Measurements from ENCODE around the gene ZBTB16. TPM values are rescaled to one million over a fixed set of nuclear protein-coding genes. Genes with fewer than 3 reads are reported as not detected.

Gene ZBTB16
- total and polyA plus RNA-seq, 2 of the 13 experiments (the other 11 are each of a cell fraction or from before 2014, with no cell fraction given): not detected

- TF ChIP-seq RCOR2 (CRISPR knock-in tag; IDR thresholded peaks at IDR 0.05) (no peak), HDAC1 (CRISPR knock-in tag; IDR thresholded peaks at IDR 0.05) (no peak), ZNF562 (CRISPR knock-in tag; IDR thresholded peaks at IDR 0.05; ENCODE audit: borderline replicate concordance) (no peak), BCLAF1 (IDR thresholded peaks at IDR 0.05) (no peak), THAP11 (CRISPR knock-in tag; IDR thresholded peaks at IDR 0.05) (0 out of 2 replicates have a peak, but pooled peaks have one; percentile 31), ZFX (CRISPR knock-in tag; IDR thresholded peaks at IDR 0.05; ENCODE audit: low read depth) (no peak), ZNF276 (CRISPR knock-in tag; IDR thresholded peaks at IDR 0.05; ENCODE audit: low read depth) (0 out of 2 replicates have a peak, but pooled peaks have one; percentile 43), SETDB1 (CRISPR knock-in tag; IDR thresholded peaks at IDR 0.05; ENCODE audit: borderline replicate concordance) (no peak), ATF1 (CRISPR knock-in tag; IDR thresholded peaks at IDR 0.05) (no peak), NONO (IDR thresholded peaks at IDR 0.05) (no peak), NONO (CRISPR knock-in tag; conservative IDR thresholded peaks at IDR 0.05) (no peak), KAT8 (CRISPR knock-in tag; IDR thresholded peaks at IDR 0.05) (0 out of 2 replicates have a peak, but pooled peaks have one; percentile 32), ARHGAP35 (CRISPR knock-in tag; IDR thresholded peaks at IDR 0.05; ENCODE audit: borderline replicate concordance) (no peak), SPEN (CRISPR knock-in tag; IDR thresholded peaks at IDR 0.05; ENCODE audit: low read depth) (0 out of 2 replicates have a peak, but pooled peaks have one; percentile 19), PRPF4 (IDR thresholded peaks at IDR 0.05; ENCODE audit: low read depth, low read length, poor library complexity, severe bottlenecking) (peak; percentile 34), BRD4 (CRISPR knock-in tag; IDR thresholded peaks at IDR 0.05) (no peak), SALL1 (CRISPR knock-in tag; IDR thresholded peaks at IDR 0.05) (peak; percentile 80), ZC3H13 (CRISPR knock-in tag; IDR thresholded peaks at IDR 0.05) (no peak), SMARCE1 (IDR thresholded peaks at IDR 0.05; ENCODE audit: borderline replicate concordance) (no peak), NR1H2 (CRISPR knock-in tag; IDR thresholded peaks at IDR 0.05; ENCODE audit: borderline replicate concordance, low read depth) (no peak), IRF2 (CRISPR knock-in tag; IDR thresholded peaks at IDR 0.05) (peak; percentile 77; the same call in 1 of the 2 replicates), ZNF780A (CRISPR knock-in tag; IDR thresholded peaks at IDR 0.05) (no peak), ZNF740 (CRISPR knock-in tag; IDR thresholded peaks at IDR 0.05) (no peak)
Observed at GRCh38 chr11:114159802-114160632, 100.5 kb downstream of the ZBTB16 start (continued).

All from HepG2 (cell line).